ENCODE results near the gene NFKBIL1.
"Not testable (repeated sequence)": the region's sequence is repeated elsewhere in the genome, so short reads cannot be mapped to it uniquely, and the experiment has no call there.

Gene NFKBIL1

GRCh38 chr6:31587791-31588777, 40.7 kb downstream of the NFKBIL1 start:
- Histone ChIP-seq H3K4me3 (ENCODE audit: low read length) (no peak overlapping the region), H3K9me3 (ENCODE audit: insufficient read depth, low read length) (no peaks in the 10 kb centered on the region), H4K20me1 (ENCODE audit: insufficient read depth, low read length) (no peaks in the 10 kb centered on the region), H3K27me3 (ENCODE audit: low read depth, low read length) (no peaks in the 10 kb centered on the region), H3K79me2 (ENCODE audit: low read length) (peaks cover 6% of the 10 kb centered on the region), H3K9ac (ENCODE audit: low read length) (no peak overlapping the region; the same call in 1 of the 2 replicates), H3K27ac (ENCODE audit: low read length) (no peak overlapping the region), H3K36me3 (replicated peaks; ENCODE audit: low read depth, low read length) (no peaks in the 10 kb centered on the region), H2AFZ (ENCODE audit: low read depth, low read length) (no peak overlapping the region), H3K4me1 (ENCODE audit: low read length) (peaks cover 38% of the 10 kb centered on the region), H3K4me2 (ENCODE audit: low read length) (no peak overlapping the region; the same call in 1 of the 2 replicates)
- TF ChIP-seq CTCF (IDR thresholded peaks at IDR 0.05; ENCODE audit: low read depth, low read length) (no peak), EZH2phosphoT487 (IDR thresholded peaks at IDR 0.05; ENCODE audit: low read depth) (no peak)

GRCh38 chr6:31588871-31589650, 41.7 kb downstream of the NFKBIL1 start:
- Histone ChIP-seq H3K36me3 (replicated peaks; ENCODE audit: low read depth, low read length) (no peaks in the 10 kb centered on the region), H3K4me3 (ENCODE audit: low read length) (no peak overlapping the region), H3K79me2 (ENCODE audit: low read length) (peaks cover under 1% of the 10 kb centered on the region; the same call in 1 of the 2 replicates), H3K4me1 (ENCODE audit: low read length) (peaks cover 37% of the 10 kb centered on the region), H3K4me2 (ENCODE audit: low read length) (no peak overlapping the region), H4K20me1 (ENCODE audit: insufficient read depth, low read length) (no peaks in the 10 kb centered on the region), H3K27me3 (ENCODE audit: low read depth, low read length) (no peaks in the 10 kb centered on the region), H3K9me3 (ENCODE audit: insufficient read depth, low read length) (no peaks in the 10 kb centered on the region), H3K9ac (ENCODE audit: low read length) (no peak overlapping the region), H2AFZ (ENCODE audit: low read depth, low read length) (no peak overlapping the region), H3K27ac (ENCODE audit: low read length) (no peak overlapping the region)
- TF ChIP-seq CTCF (IDR thresholded peaks at IDR 0.05; ENCODE audit: low read depth, low read length) (no peak), EZH2phosphoT487 (IDR thresholded peaks at IDR 0.05; ENCODE audit: low read depth) (no peak)

GRCh38 chr6:31590691-31591090, 43.3 kb downstream of the NFKBIL1 start:
- not testable (repeated sequence) for H4K20me1 ChIP-seq (ENCODE audit: insufficient read depth, low read length); H2AFZ ChIP-seq (ENCODE audit: low read depth, low read length); H3K27me3 ChIP-seq (ENCODE audit: low read depth, low read length); H3K9ac ChIP-seq (ENCODE audit: low read length); H3K4me2 ChIP-seq (ENCODE audit: low read length); H3K9me3 ChIP-seq (ENCODE audit: insufficient read depth, low read length); H3K4me3 ChIP-seq (ENCODE audit: low read length); H3K36me3 ChIP-seq (replicated peaks; ENCODE audit: low read depth, low read length); H3K79me2 ChIP-seq (ENCODE audit: low read length); H3K27ac ChIP-seq (ENCODE audit: low read length)
- peaks cover 23% of the 10 kb centered on the region for H3K4me1 ChIP-seq (ENCODE audit: low read length)

- H3K27me3 ChIP-seq (ENCODE audit: low read depth, low read length): no peaks in the 10 kb centered on the region
- H2AFZ ChIP-seq (ENCODE audit: low read depth, low read length): no peak overlapping the region
- no peaks in the 10 kb centered on the region for H3K36me3 ChIP-seq (replicated peaks; ENCODE audit: low read depth, low read length)
- H3K9me3 ChIP-seq (ENCODE audit: insufficient read depth, low read length): no peaks in the 10 kb centered on the region
- H3K79me2 ChIP-seq (ENCODE audit: low read length): no peaks in the 10 kb centered on the region
- H4K20me1 ChIP-seq (ENCODE audit: insufficient read depth, low read length): no peaks in the 10 kb centered on the region
- no peak overlapping the region for H3K4me3 ChIP-seq (ENCODE audit: low read length)
- H3K9ac ChIP-seq (ENCODE audit: low read length): no peak overlapping the region
- H3K4me1 ChIP-seq (ENCODE audit: low read length): peaks cover 6% of the 10 kb centered on the region; the same call in 1 of the 2 replicates
- TF ChIP-seq CTCF (IDR thresholded peaks at IDR 0.05; ENCODE audit: low read depth, low read length) (no peak), EZH2phosphoT487 (IDR thresholded peaks at IDR 0.05; ENCODE audit: low read depth) (no peak)
- H3K27ac ChIP-seq (ENCODE audit: low read length): no peak overlapping the region
- H3K4me2 ChIP-seq (ENCODE audit: low read length): no peak overlapping the region
Observed at GRCh38 chr6:31592396-31592771, 45.0 kb downstream of the NFKBIL1 start.

Data from OCI-LY3 (cell line).